CD4-positive, alpha-beta T cell treated with Interleukin-6 at 100 ng/mL for 8 hours (primary cell): ENCODE measurements around the gene POTEI.
"Not testable (repeated sequence)": the region's sequence is repeated elsewhere in the genome, so short reads cannot be mapped to it uniquely, and the experiment has no call there.

ENCODE experiments used
- DNase-seq: peaks from one replicate; pipeline ENCODE4 v3.0.0-alpha.2; 2020; ENCODE audit warnings: mixed read lengths, low spot score

POTEI gene

DNA sequence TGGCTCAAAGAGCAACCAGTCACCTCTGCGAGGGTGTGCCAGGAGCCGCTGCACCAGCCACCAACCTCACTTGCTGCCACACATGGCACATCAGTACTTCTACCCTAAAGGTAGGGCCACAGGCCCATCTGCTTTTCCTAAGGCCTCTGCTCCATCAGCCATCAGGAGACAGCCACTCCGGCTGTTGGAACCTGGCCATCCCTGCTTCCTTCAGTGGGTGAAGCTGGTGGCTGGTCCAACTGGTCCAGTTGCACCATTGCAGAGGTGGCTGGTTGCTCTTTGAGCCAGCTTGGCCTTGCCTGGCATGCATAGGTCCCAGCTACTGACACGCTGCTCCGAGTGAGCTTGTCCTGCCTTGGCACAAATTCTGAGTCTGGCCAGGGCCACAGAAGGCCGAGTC lies 53.7 kb downstream of the POTEI start:
- not testable (repeated sequence) for DNase-seq

DNA sequence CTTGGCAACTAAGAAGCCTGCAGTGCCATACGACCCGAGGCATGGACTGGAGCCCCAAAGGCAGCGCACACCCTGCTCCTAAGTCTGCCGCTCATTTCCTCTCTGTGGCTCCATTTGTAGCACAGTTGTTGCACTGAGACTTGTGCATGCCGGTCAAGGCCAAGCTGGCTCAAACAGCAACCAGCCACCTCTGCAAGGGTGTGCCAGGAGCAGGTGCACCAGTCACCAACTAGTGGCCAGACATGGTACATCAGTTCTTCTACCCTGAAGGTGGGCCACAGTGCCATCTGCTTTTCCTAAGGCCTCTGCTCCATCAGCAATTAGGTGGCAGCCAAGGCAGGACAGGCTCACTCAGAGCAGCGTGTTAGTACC lies 54.4 kb downstream of the POTEI start:
- DNase-seq: not testable (repeated sequence)

DNA sequence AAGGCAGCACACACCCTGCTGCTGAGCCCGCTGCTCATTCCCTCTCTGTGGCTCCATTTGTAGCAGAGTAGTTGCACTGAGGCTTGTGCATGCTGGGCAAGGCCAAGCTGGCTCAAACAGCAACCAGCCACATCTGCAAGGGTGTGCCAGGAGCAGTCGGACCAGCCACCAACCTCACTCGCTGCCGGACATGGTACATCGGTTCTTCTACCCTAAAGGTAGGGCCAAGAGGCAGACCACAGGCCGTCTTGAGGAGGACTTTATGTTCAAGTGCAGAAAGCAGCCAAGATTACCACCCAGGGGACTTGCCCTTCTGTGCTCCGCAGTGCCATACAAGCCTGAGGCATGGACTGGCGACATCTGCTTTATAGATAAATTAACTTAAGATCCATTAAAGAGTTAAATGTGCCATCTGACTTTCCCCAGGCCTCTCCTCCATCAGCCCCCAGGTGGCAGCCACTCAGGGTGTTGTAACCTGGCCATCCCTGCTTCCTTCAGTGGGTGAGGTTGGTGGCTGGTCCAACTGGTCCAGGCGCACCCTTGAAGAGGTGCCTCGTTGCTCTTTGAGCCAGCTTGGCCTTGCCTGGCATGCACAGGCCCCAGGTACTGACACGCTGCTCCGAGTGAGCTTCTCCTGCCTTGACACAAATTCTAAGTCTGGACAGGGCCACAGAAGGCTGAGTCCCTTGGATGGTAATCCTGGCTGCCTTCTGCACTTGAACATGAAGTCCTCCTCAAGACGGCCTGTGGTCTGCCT lies 55.0 kb downstream of the POTEI start:
- not testable (repeated sequence) for DNase-seq

DNA sequence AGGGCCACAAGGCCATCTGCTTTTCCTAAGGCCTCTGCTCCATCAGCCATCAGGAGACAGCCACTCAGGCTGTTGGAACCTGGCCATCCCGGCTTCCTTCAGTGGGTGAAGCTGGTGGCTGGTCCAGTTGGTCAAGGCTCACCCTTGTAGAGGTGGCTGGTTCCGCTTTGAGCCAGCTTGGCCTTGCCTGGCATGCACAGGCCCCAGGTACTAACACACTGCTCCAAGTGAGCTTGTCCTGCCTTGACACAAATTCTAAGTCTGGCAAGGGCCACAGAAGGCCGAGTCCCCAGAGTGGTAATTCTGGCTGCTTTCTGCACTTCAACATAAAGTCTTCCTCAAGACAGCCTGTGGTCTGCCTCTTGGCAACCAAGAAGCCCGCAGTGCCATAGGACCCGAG lies 56.2 kb downstream of the POTEI start:
- not testable (repeated sequence) for DNase-seq

DNA sequence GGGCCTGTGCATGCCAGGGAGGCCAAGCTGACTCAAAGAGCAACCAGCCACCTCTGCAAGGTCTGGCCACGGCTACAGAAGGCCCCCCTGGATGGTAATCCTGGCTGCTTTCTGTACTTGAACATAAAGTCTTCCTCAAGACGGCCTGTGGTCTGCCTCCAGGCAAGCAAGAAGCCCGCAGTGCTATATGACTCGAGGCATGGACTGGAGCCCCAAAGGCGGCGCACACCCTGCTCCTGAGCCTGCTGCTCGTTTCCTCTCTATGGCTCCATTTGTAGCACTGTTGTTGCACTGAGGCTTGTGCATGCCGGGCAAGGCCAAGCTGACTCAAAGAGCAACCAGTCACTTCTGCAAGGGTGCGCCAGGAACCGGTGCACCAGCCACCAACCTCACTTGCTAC lies 57.3 kb downstream of the POTEI start:
- DNase-seq: not testable (repeated sequence)

DNA sequence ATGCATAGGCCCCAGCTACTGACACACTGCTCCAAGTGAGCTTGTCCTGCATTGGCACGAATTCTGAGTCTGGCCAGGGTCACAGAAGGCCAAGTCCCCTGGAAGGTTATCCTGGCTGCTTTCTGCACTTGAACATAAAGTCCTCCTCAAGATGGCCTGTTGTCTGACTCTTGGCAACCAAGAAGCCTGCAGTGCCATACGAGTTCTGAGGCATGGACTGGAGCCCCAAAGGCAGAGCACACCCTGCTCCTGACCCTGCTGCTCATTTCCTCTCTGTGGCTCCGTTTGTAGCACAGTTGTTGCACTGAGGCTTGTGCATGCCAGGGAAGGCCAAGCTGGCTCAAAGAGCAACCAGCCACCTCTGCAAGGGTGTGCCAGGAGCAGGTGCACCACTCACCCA lies 57.9 kb downstream of the POTEI start:
- DNase-seq: not testable (repeated sequence)

DNA sequence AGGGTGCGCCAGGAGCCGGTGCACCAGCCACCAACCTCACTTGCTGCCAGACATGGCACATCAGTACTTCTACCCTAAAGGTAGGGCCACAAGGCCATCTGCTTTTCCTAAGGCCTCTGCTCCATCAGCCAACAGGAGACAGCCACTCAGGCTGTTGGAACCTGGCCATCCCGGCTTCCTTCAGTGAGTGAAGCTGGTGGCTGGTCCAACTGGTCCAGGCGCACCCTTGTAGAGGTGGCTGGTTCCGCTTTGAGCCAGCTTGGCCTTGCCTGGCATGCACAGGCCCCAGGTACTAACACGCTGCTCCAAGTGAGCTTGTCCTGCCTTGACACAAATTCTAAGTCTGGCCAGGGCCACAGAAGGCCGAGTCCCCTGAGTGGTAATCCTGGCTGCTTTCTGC lies 58.8 kb downstream of the POTEI start:
- DNase-seq: not testable (repeated sequence)

DNA sequence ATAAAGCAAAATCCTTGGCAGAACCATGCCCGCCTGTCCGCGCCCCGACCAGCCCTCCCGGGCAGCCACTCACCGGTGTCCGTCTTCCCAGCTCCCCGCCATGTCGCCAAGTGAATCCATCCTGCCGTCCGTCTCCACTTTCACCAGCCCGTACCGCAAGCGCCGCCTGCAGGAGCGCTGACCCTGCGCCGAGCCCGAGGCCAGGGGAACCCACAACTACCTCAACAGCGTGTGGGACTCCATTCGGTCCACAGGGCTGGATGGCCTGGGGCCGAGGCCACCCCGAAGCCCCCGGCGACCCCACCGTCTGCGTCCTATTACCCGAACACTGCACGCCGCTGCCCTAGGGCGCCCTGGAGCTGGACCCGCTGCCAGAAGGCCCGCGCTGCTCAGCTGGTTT lies 81.5 kb downstream of the POTEI start:
- peak; percentile 4 for DNase-seq

DNA sequence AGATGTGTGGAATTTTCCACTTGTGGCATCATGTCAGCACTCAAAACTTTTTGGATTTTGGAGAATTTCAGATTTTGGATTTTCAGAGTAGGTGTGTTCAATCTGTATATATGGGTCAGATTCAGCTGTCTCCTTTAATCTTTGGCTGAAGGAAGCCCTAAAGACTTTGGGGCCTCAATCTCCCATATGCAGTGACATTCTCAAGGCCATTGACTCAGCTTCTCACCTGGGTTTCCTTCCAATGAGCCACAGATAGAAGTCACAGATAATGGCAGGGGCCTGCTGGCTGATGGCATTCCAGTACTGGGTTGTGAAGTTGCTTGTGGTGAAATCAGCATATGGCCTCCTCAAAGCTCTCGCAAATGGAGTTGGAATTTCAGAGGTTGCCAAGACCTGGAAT lies 90.3 kb downstream of the POTEI start:
- DNase-seq: not testable (repeated sequence)

DNA sequence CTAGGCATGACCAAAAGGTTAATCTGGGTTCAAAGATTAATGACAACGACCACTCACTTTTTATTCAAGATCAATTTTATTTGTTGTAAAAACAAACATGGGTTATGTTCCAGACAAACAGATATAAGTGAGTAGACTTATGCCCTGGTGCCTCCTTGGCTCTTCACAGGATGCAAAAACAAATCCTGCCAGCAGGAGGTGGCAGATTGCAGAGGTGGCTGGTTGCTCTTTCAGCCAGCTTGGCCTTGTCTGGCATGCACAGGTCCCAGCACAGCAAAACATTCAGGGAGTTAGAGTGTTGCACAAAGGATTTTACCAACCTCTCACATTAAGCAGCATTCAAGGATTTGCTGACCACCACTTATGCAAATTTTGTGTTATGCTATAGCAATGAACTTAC lies 92.4 kb downstream of the POTEI start:
- not testable (repeated sequence) for DNase-seq
